HCT116 (cell line): ENCODE results near the gene TTLL6. TPM values are rescaled to one million over a fixed set of nuclear protein-coding genes. Genes with fewer than 3 reads are reported as not detected.

Source experiments
- ATAC-seq: fragments of 200-7000 bp; cut with Tn5 transposase; 2 replicates; pipeline ENCODE4 v1.9.1; 2020; ENCODE audit warnings: mild to moderate bottlenecking, moderate library complexity
- BruUV-seq: library from RNA; stranded (reverse); fragments of 400-500 nt; replicated peaks from 2 replicates; lab custom pipeline; 2021; lab: Mats Ljungman, UMichigan
- CTCF ChIA-PET: fragments of 300-600 bp; sonication (Branson Sonifier 250); formaldehyde crosslinking; loops from one replicate; lab custom pipeline; 2021; ENCODE audit warnings: antibody characterized with exemption; lab: Charles Lee
- POLR2A ChIA-PET: fragments of 300-600, 350-600 bp; sonication (Branson Sonifier 250); formaldehyde crosslinking; loops from one replicate; lab custom pipeline; 2021; ENCODE audit warnings: antibody characterized with exemption; lab: Charles Lee
- RAD21 ChIA-PET, 2 experiments: fragments of 300-600 bp; sonication (Branson Sonifier 250); formaldehyde crosslinking; loops; one replicate each; lab custom pipeline; 2023; ENCODE audit warnings: low total read pairs in 2 of 2; ENCODE audit not compliant: uncharacterized antibody in 2 of 2, unreplicated experiment in 2 of 2, low non-redundant PET in 1 of 2; lab: Charles Lee
- DNase-seq: peaks from one replicate; pipeline ENCODE4 v3.0.0-alpha.2; 2010; ENCODE audit warnings: low read depth, low spot score
- H2AFZ ChIP-seq: fragments of 200-600 bp; shearing (Covaris generic), sonication (generic); 2 replicates; pipeline ENCODE4 v1.6.1; 2017; ENCODE audit warnings: low read depth, mixed run types, mixed read lengths, antibody characterized with exemption, low read length; ENCODE audit not compliant: poor library complexity, severe bottlenecking
- H3K27ac ChIP-seq: 2 replicates; pipeline ENCODE4 v1.5.1; 2012; ENCODE audit warnings: low read depth, low read length
- H3K27me3 ChIP-seq: fragments of 200-600 bp; sonication (generic); 2 replicates; pipeline ENCODE4 v1.6.1; 2016; ENCODE audit warnings: mixed run types, low read length, mixed read lengths; ENCODE audit not compliant: insufficient read depth
- H3K36me3 ChIP-seq, 2 experiments: fragments of 200-500 bp in 1 of 2; fragments of 200-600 bp in 1 of 2; sonication (Bioruptor generic) in 1 of 2; sonication (generic) in 1 of 2; 2 replicates each; pipeline versions ENCODE4 v1.5.1 to v1.6.1; 2014 to 2016; ENCODE audit warnings: low read length in 2 of 2, inconsistent platforms in 1 of 2, mixed read lengths in 1 of 2, mixed run types in 1 of 2; ENCODE audit not compliant: insufficient read depth in 2 of 2, control insufficient read depth in 1 of 2
- H3K4me1 ChIP-seq, 2 experiments: fragments of 200-600 bp in 1 of 2; sonication (generic) in 1 of 2; 2 replicates each; pipeline versions ENCODE4 v1.5.1 to v1.6.1; 2012 to 2017; ENCODE audit warnings: low read length in 2 of 2, inconsistent platforms in 1 of 2, mild to moderate bottlenecking in 1 of 2, mixed read lengths in 1 of 2, mixed run types in 1 of 2, moderate library complexity in 1 of 2; ENCODE audit not compliant: insufficient read depth in 2 of 2, control insufficient read depth in 1 of 2
- H3K4me2 ChIP-seq: fragments of 200-600 bp; sonication (generic); 2 replicates; pipeline ENCODE4 v1.6.1; 2017; ENCODE audit warnings: mixed run types, low read length, mixed read lengths
- H3K4me3 ChIP-seq, 2 experiments: fragments of 200-600 bp in 1 of 2; sonication (generic) in 1 of 2; replicated peaks in 1 of 2; 2 replicates each; pipeline ENCODE4 v1.5.1; 2011 to 2016; ENCODE audit warnings: low read length in 2 of 2, control low read depth in 1 of 2, low read depth in 1 of 2, mild to moderate bottlenecking in 1 of 2, mixed read lengths in 1 of 2, mixed run types in 1 of 2
- H3K79me2 ChIP-seq: fragments of 200-600 bp; sonication (generic); 2 replicates; pipeline ENCODE4 v1.6.1; 2017; ENCODE audit warnings: mild to moderate bottlenecking, mixed run types, low read length, moderate library complexity, mixed read lengths; ENCODE audit not compliant: insufficient read depth
- H3K9ac ChIP-seq: fragments of 200-600 bp; sonication (generic); 2 replicates; pipeline ENCODE4 v1.6.1; 2016; ENCODE audit warnings: low read length, mixed read lengths
- H3K9me2 ChIP-seq: fragments of 200-600 bp; sonication (generic), shearing (Covaris generic); 2 replicates; pipeline ENCODE4 v1.6.1; 2017; ENCODE audit warnings: mixed run types, mild to moderate bottlenecking, moderate library complexity; ENCODE audit not compliant: insufficient read depth
- H3K9me3 ChIP-seq, 2 experiments: fragments of 200-500 bp in 1 of 2; fragments of 200-600 bp in 1 of 2; sonication (Bioruptor generic) in 1 of 2; sonication (generic) in 1 of 2; 2 replicates each; pipeline ENCODE4 v1.6.1; 2014 to 2017; ENCODE audit warnings: low read length in 2 of 2, mixed read lengths in 2 of 2, inconsistent platforms in 1 of 2, low read depth in 1 of 2, mild to moderate bottlenecking in 1 of 2, mixed run types in 1 of 2, moderate library complexity in 1 of 2; ENCODE audit not compliant: control insufficient read depth in 1 of 2, insufficient read depth in 1 of 2
- H4K20me1 ChIP-seq: fragments of 200-600 bp; sonication (generic), shearing (Covaris generic); 2 replicates; pipeline ENCODE4 v1.6.1; 2017; ENCODE audit warnings: mixed run types, mild to moderate bottlenecking, moderate library complexity; ENCODE audit not compliant: insufficient read depth
- RAD21 ChIP-seq: IDR thresholded peaks from 2 replicates; pipeline ENCODE4 v1.6.1; 2012; ENCODE audit warnings: low read depth, mild to moderate bottlenecking
- SIN3A ChIP-seq: IDR thresholded peaks from 2 replicates; pipeline ENCODE4 v1.6.1; 2012; ENCODE audit warnings: low read depth
- SRF ChIP-seq: IDR thresholded peaks from 2 replicates; pipeline ENCODE4 v1.6.1; 2012; ENCODE audit warnings: low read depth
- TCF7L2 ChIP-seq: IDR thresholded peaks from 2 replicates; pipeline ENCODE4 v1.7.0; 2011; ENCODE audit warnings: borderline replicate concordance, inconsistent platforms; ENCODE audit not compliant: insufficient read depth, insufficient read length; ENCODE audit errors: extremely low read depth
- YY1 ChIP-seq: IDR thresholded peaks from 2 replicates; pipeline ENCODE4 v1.6.1; 2011; ENCODE audit warnings: low read length, low read depth, moderate library complexity, mild to moderate bottlenecking; ENCODE audit not compliant: insufficient replicate concordance; ENCODE audit errors: extremely low read depth
- ZFX ChIP-seq: fragments of 450-650 bp; IDR thresholded peaks from 2 replicates; pipeline ENCODE4 v1.6.1; 2017
- intact Hi-C: fragments of 100-400 bp; cut with micrococcal nuclease; formaldehyde crosslinking; loops from 2 replicates; pipeline ENCODE4 v1.10.0; 2022
- total RNA-seq: library from RNA; stranded (reverse); gene quantifications from one replicate; pipeline ENCODE4 v1.2.1, GENCODE V29; 2021; ENCODE audit not compliant: unreplicated experiment
- TF ChIP-seq, protein P1 (sequence below): IDR thresholded peaks from 2 replicates; pipeline ENCODE4 v1.6.1; 2011; ENCODE audit warnings: mild to moderate bottlenecking, low read length, moderate library complexity; ENCODE audit not compliant: insufficient replicate concordance; ENCODE audit errors: extremely low read depth
- TF ChIP-seq, protein P2 (sequence below): IDR thresholded peaks from 2 replicates; pipeline ENCODE4 v1.6.1; 2012

TTLL6 gene
- total RNA-seq, 1 experiment from 2014 or later, result 0.79 TPM

DNA sequence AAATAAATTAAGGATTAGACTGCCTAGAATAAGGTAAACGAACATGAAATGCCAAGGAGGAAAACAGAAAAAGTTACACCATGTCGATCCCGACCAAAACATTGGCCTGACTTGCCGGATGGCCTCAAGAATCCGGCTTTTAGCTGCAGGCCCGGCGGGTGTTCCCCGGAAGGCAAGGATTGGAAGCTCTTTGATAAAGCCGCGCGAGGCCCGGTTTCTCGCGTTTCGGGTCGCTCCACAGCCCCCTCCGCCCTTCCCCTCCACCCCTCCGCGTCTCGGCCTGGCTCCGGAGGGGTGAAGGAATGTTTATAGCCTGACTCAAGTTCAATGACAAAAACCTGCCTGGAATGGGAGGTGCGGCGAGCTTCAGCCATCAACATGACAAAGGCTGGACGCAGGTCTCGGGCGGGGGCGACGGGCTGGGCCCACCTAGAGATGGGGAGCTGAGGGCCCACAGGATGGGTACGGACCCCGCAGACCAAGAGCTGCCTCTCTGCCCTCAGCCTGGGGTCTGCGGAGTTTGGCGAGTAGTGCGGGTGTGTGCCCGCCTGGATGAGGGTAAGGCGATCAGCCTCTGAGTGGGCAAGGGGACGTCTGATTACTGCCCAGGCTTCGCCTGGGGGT lies 97.3 kb downstream of the TTLL6 start:
- Histone ChIP-seq H3K4me1 (peaks cover 0 to 2% of the 10 kb centered on the region in 2 experiments; a peak in 1 of 4 replicates), H2AFZ (no peak overlapping the region), H3K4me2 (no peak overlapping the region), H3K79me2 (no peaks in the 10 kb centered on the region), H3K9me2 (no peaks in the 10 kb centered on the region), H4K20me1 (no peaks in the 10 kb centered on the region), H3K9me3 (no peaks in the 10 kb centered on the region), H3K4me3 (no peak overlapping the region), H3K27ac (no peak overlapping the region), H3K9ac (no peak overlapping the region), H3K27me3 (no peaks in the 10 kb centered on the region), H3K36me3 (no peaks in the 10 kb centered on the region)
- POLR2A ChIA-PET, result interaction anchor here (1.2 kb wide), 1 partner anchor 9 kb away, joined by 6 read pairs; the partner anchor contains the start of gene HOXB13
- intact Hi-C loops, result loop anchor here (5.0 kb wide), 1 partner anchor 318 kb away; no protein-coding TSS in a partner anchor
- DNase-seq, result no peak
- BruUV-seq, result no TSS peak
- ATAC-seq, result no peak
- CTCF ChIA-PET, result interaction anchor here (0.8 to 1.3 kb wide), 3 partner anchors 9 to 160 kb away, joined by 3 read pairs; partner anchors contain the start of gene HOXB13
- TF ChIP-seq SRF (no peak), SIN3A (no peak), YY1 (no peak), ZFX (no peak), TCF7L2 (no peak), RAD21 (no peak)
- TF ChIP-seq, protein P1, sequence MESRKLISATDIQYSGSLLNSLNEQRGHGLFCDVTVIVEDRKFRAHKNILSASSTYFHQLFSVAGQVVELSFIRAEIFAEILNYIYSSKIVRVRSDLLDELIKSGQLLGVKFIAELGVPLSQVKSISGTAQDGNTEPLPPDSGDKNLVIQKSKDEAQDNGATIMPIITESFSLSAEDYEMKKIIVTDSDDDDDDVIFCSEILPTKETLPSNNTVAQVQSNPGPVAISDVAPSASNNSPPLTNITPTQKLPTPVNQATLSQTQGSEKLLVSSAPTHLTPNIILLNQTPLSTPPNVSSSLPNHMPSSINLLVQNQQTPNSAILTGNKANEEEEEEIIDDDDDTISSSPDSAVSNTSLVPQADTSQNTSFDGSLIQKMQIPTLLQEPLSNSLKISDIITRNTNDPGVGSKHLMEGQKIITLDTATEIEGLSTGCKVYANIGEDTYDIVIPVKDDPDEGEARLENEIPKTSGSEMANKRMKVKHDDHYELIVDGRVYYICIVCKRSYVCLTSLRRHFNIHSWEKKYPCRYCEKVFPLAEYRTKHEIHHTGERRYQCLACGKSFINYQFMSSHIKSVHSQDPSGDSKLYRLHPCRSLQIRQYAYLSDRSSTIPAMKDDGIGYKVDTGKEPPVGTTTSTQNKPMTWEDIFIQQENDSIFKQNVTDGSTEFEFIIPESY, result no peak
- TF ChIP-seq, protein P2, sequence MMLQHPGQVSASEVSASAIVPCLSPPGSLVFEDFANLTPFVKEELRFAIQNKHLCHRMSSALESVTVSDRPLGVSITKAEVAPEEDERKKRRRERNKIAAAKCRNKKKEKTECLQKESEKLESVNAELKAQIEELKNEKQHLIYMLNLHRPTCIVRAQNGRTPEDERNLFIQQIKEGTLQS, result no peak
- RAD21 ChIA-PET, result no interaction called here
